ENCODE data around the gene ESAM.

- TF ChIP-seq MXI1 (IDR thresholded peaks at IDR 0.05; ENCODE audit: low read depth, low read length), result no peak
- no peak for TF ChIP-seq POLR2AphosphoS5 (IDR thresholded peaks at IDR 0.05; ENCODE audit: low read length)
- no peak for TF ChIP-seq MTA2 (IDR thresholded peaks at IDR 0.05; ENCODE audit: low read depth)
- TF ChIP-seq MEF2B (IDR thresholded peaks at IDR 0.05; ENCODE audit: partially characterized antibody, poor library complexity, severe bottlenecking), result no peak
- TF ChIP-seq EZH2 (IDR thresholded peaks at IDR 0.05; ENCODE audit: borderline replicate concordance, control insufficient read depth, low read depth, low read length), result no peak
- TF ChIP-seq E2F4 (IDR thresholded peaks at IDR 0.05; ENCODE audit: low read depth, low read length), result no peak
- no peak for TF ChIP-seq TAF1 (IDR thresholded peaks at IDR 0.05; ENCODE audit: borderline replicate concordance, low read depth, low read length)
- no peak for TF ChIP-seq ATF2 (IDR thresholded peaks at IDR 0.05; ENCODE audit: low read length)
- TF ChIP-seq CTCF (IDR thresholded peaks at IDR 0.05 in 2 of 3, conservative IDR thresholded peaks at IDR 0.05 in 1 of 3; ENCODE audit: control insufficient read depth in 2 of 3, extremely low read depth in 1 of 3, insufficient read depth in 1 of 3, low read depth in 3 of 3, low read length in 3 of 3), result no peak
- no peak for TF ChIP-seq EP300 (IDR thresholded peaks at IDR 0.05; ENCODE audit: borderline replicate concordance in 1 of 2, control insufficient read depth in 1 of 2, low read depth in 2 of 2, low read length in 2 of 2)
- no peak for TF ChIP-seq SMC3 (IDR thresholded peaks at IDR 0.05; ENCODE audit: borderline replicate concordance, low read length)
- no peak for TF ChIP-seq TCF12 (IDR thresholded peaks at IDR 0.05; ENCODE audit: low read depth, low read length)
- no peak for TF ChIP-seq ZNF274 (IDR thresholded peaks at IDR 0.05; ENCODE audit: insufficient read depth, insufficient read length)
These were observed 29.7 kb upstream of the ESAM start for GRCh38 chr11:124791626-124792341.

Data from GM12878 (cell line).